Astrocyte (in vitro differentiated cells and primary cell): ENCODE measurements around the gene GTF2H4. TPM values are rescaled to one million over a fixed set of nuclear protein-coding genes. Genes with fewer than 3 reads are reported as not detected.
"Not testable (repeated sequence)": the region's sequence is repeated elsewhere in the genome, so short reads cannot be mapped to it uniquely, and the experiment has no call there.

ENCODE experiments used
- DNase-seq: peaks from one replicate; pipeline ENCODE4 v3.0.0-alpha.2; 2010; ENCODE audit warnings: low read depth
- FAIRE-seq: peaks from 2 replicates; lab custom pipeline; 2011; peaks lifted over from hg19 to GRCh38; lab: Jason Lieb, UNC
- H2AFZ ChIP-seq: 2 replicates; pipeline ENCODE4 v1.6.0; 2012; ENCODE audit warnings: low read depth, low read length, inconsistent platforms
- H3K27ac ChIP-seq: 2 replicates; pipeline ENCODE4 v1.5.1; 2011; ENCODE audit warnings: low read depth, low read length, inconsistent platforms
- H3K27me3 ChIP-seq: 2 replicates; pipeline ENCODE4 v1.6.0; 2011; ENCODE audit warnings: low read length, inconsistent platforms; ENCODE audit not compliant: insufficient read depth
- H3K36me3 ChIP-seq: 2 replicates; pipeline ENCODE4 v1.5.1; 2011; ENCODE audit warnings: low read length, inconsistent platforms; ENCODE audit not compliant: insufficient read depth
- H3K4me1 ChIP-seq: 2 replicates; pipeline ENCODE4 v1.5.1; 2011; ENCODE audit warnings: low read length, inconsistent platforms; ENCODE audit not compliant: insufficient read depth
- H3K4me2 ChIP-seq: 2 replicates; pipeline ENCODE4 v1.6.0; 2012; ENCODE audit warnings: low read length, inconsistent platforms
- H3K4me3 ChIP-seq: 2 replicates; pipeline ENCODE4 v1.5.1; 2011; ENCODE audit warnings: low read depth, mild to moderate bottlenecking, low read length, inconsistent platforms; ENCODE audit not compliant: insufficient read depth
- H3K79me2 ChIP-seq: 2 replicates; pipeline ENCODE4 v1.6.0; 2012; ENCODE audit warnings: mild to moderate bottlenecking, low read length, inconsistent platforms; ENCODE audit not compliant: insufficient read depth
- H3K9ac ChIP-seq: 2 replicates; pipeline ENCODE4 v1.6.0; 2012; ENCODE audit warnings: mild to moderate bottlenecking, low read length, inconsistent platforms
- H3K9me3 ChIP-seq: 2 replicates; pipeline ENCODE4 v1.5.1; 2012; ENCODE audit warnings: low read depth, mild to moderate bottlenecking, low read length, inconsistent platforms; ENCODE audit not compliant: insufficient read depth
- H4K20me1 ChIP-seq: 2 replicates; pipeline ENCODE4 v1.6.0; 2012; ENCODE audit warnings: low read length, inconsistent platforms; ENCODE audit not compliant: insufficient read depth
- H3K27ac Mint-ChIP-seq: one replicate; pipeline ENCODE4 v1.8.0; 2021; ENCODE audit warnings: mild to moderate bottlenecking, mixed read lengths; ENCODE audit not compliant: unreplicated experiment
- H3K27me3 Mint-ChIP-seq: one replicate; pipeline ENCODE4 v1.8.0; 2021; ENCODE audit warnings: low read depth, mixed read lengths; ENCODE audit not compliant: unreplicated experiment
- H3K36me3 Mint-ChIP-seq: one replicate; pipeline ENCODE4 v1.8.0; 2021; ENCODE audit warnings: low read depth, mixed read lengths; ENCODE audit not compliant: unreplicated experiment
- H3K4me1 Mint-ChIP-seq: one replicate; pipeline ENCODE4 v1.8.0; 2021; ENCODE audit warnings: low read depth, mixed read lengths; ENCODE audit not compliant: unreplicated experiment
- H3K4me3 Mint-ChIP-seq: one replicate; pipeline ENCODE4 v1.8.0; 2021; ENCODE audit warnings: mild to moderate bottlenecking, moderate library complexity, mixed read lengths; ENCODE audit not compliant: unreplicated experiment
- H3K9me3 Mint-ChIP-seq: one replicate; pipeline ENCODE4 v1.8.0; 2021; ENCODE audit warnings: mild to moderate bottlenecking, mixed read lengths; ENCODE audit not compliant: unreplicated experiment
- EZH2 ChIP-seq: IDR thresholded peaks from 2 replicates; pipeline ENCODE4 v1.6.1; 2012; ENCODE audit warnings: mild to moderate bottlenecking, low read length, inconsistent platforms; ENCODE audit not compliant: insufficient read depth
- total RNA-seq: library from RNA; stranded (reverse); gene quantifications from 2 replicates; pipeline ENCODE4 v1.2.1, GENCODE V29; 2021
- TF ChIP-seq, protein P1 (sequence below): IDR thresholded peaks from 2 replicates; pipeline ENCODE4 v1.5.1; 2011; ENCODE audit warnings: low read depth, mild to moderate bottlenecking, inconsistent platforms, low read length, moderate library complexity; ENCODE audit not compliant: insufficient read depth

The GTF2H4 gene
- total RNA-seq, 1 donor from 2014 or later, result 34.3 TPM

DNA sequence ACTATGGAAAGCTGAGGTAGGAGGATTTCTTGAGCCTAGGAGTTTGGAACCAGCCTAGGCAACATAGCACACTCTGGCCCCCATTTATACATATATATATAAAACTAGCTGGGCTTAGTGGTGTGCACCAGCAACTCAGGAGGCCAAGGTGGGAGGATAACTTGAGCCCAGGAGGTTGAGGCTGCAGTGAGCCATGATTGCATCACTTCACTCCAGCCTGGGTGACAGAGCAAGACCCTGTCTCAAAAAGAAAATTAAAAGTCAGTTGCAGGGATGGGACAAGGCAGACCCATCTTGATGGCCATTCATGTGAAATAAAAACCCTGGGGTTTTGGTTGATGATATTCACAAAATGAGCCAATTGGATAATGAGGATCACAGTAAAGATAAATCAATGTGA, 6.6 kb upstream of the GTF2H4 start:
- Histone ChIP-seq H3K79me2 (no peaks in the 10 kb centered on the region), H4K20me1 (no peaks in the 10 kb centered on the region), H3K27ac (no peak overlapping the region), H3K36me3 (no peaks in the 10 kb centered on the region), H3K9me3 (no peaks in the 10 kb centered on the region), H2AFZ (no peak overlapping the region), H3K27me3 (no peaks in the 10 kb centered on the region), H3K4me2 (no peak overlapping the region), H3K4me1 (no peaks in the 10 kb centered on the region), H3K9ac (no peak overlapping the region), H3K4me3 (no peak overlapping the region)
- DNase-seq, result no peak
- no peak for FAIRE-seq
- H3K27ac Mint-ChIP-seq, result no peak overlapping the region
- no peaks in the 10 kb centered on the region for H3K9me3 Mint-ChIP-seq
- no peak for TF ChIP-seq EZH2
- TF ChIP-seq, protein P1, sequence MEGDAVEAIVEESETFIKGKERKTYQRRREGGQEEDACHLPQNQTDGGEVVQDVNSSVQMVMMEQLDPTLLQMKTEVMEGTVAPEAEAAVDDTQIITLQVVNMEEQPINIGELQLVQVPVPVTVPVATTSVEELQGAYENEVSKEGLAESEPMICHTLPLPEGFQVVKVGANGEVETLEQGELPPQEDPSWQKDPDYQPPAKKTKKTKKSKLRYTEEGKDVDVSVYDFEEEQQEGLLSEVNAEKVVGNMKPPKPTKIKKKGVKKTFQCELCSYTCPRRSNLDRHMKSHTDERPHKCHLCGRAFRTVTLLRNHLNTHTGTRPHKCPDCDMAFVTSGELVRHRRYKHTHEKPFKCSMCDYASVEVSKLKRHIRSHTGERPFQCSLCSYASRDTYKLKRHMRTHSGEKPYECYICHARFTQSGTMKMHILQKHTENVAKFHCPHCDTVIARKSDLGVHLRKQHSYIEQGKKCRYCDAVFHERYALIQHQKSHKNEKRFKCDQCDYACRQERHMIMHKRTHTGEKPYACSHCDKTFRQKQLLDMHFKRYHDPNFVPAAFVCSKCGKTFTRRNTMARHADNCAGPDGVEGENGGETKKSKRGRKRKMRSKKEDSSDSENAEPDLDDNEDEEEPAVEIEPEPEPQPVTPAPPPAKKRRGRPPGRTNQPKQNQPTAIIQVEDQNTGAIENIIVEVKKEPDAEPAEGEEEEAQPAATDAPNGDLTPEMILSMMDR, result no peak
- no peaks in the 10 kb centered on the region for H3K4me1 Mint-ChIP-seq
- H3K4me3 Mint-ChIP-seq, result no peak overlapping the region
- H3K27me3 Mint-ChIP-seq, result no peaks in the 10 kb centered on the region
- peaks cover 14% of the 10 kb centered on the region for H3K36me3 Mint-ChIP-seq

DNA sequence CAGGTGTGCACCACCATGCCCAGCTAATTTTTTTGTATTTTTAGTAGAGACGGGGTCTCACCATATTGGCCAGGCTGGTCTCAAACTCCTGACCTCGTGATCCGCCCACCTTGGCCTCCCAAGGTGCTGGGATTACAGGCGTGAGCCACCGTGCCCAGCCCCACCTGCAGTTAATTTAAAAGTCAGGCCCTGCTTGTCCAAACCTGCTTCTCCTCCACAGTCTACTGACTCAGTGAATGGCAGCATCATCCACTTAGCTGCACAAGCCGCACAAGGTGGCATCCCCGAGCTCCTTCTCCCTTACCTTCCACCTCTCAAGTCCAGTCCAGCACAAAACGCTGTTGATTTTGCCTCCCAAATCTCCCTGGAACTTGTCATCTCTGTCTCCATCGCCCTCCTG, 5.8 kb upstream of the GTF2H4 start:
- H3K27me3 Mint-ChIP-seq, H3K27ac ChIP-seq, H3K4me3 ChIP-seq, H2AFZ ChIP-seq, H3K4me1 Mint-ChIP-seq, H3K9me3 ChIP-seq, H3K4me2 ChIP-seq, H3K4me1 ChIP-seq, H4K20me1 ChIP-seq, H3K27ac Mint-ChIP-seq, H3K27me3 ChIP-seq, H3K79me2 ChIP-seq, H3K9ac ChIP-seq, H3K9me3 Mint-ChIP-seq, H3K4me3 Mint-ChIP-seq, DNase-seq, FAIRE-seq, H3K36me3 ChIP-seq: not testable (repeated sequence)
- peaks cover 10% of the 10 kb centered on the region for H3K36me3 Mint-ChIP-seq

DNA sequence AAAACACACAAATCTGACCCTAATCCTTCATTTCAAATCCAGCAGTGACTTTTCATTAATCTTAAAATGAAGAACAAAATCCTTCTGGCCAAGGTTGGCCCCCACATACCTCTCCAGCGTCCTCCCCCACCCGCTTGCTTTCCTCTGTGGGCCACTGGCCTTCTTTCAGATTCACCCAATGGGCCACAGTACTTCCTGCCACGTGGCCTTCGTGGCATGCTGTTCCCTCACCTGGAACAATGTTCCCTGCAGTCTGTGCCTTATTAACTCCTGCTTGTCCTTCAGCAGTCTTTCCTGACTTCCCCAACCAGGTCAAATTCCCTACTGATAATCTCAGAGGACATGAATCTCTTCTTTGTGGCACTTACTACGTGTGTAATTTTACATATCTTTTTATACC, 5.3 kb upstream of the GTF2H4 start:
- Histone ChIP-seq H3K27ac (no peak overlapping the region), H3K4me1 (no peaks in the 10 kb centered on the region), H3K79me2 (no peaks in the 10 kb centered on the region), H3K27me3 (no peaks in the 10 kb centered on the region), H3K9ac (no peak overlapping the region), H3K4me3 (no peak overlapping the region), H3K4me2 (no peak overlapping the region), H3K36me3 (no peaks in the 10 kb centered on the region), H2AFZ (no peak overlapping the region), H3K9me3 (no peaks in the 10 kb centered on the region), H4K20me1 (no peaks in the 10 kb centered on the region)
- DNase-seq (no peak), FAIRE-seq (no peak)
- H3K4me1 Mint-ChIP-seq, result no peaks in the 10 kb centered on the region
- H3K4me3 Mint-ChIP-seq, result no peak overlapping the region
- no peaks in the 10 kb centered on the region for H3K27me3 Mint-ChIP-seq
- no peak overlapping the region for H3K27ac Mint-ChIP-seq
- no peaks in the 10 kb centered on the region for H3K9me3 Mint-ChIP-seq
- H3K36me3 Mint-ChIP-seq, result peaks cover 10% of the 10 kb centered on the region
- TF ChIP-seq, protein P1, result no peak
- TF ChIP-seq EZH2, result no peak
